Activated CD8-positive, alpha-beta T cell treated with anti-CD3 and anti-CD28 coated beads, Interleukin-2, amount 10 ng/mL, durations not matched to agents 7 days and 5 days (primary cell): ENCODE results near the gene METTL22. TPM values are rescaled to one million over a fixed set of nuclear protein-coding genes. Genes with fewer than 3 reads are reported as not detected.
"Not testable (repeated sequence)": the region's sequence is repeated elsewhere in the genome, so short reads cannot be mapped to it uniquely, and the experiment has no call there.

Experiments used
- ATAC-seq: fragments of 150-1000 bp; cut with Tn5 transposase; one replicate; pipeline ENCODE4 v1.10.0; 2021; ENCODE audit warnings: moderate library complexity
- CTCF ChIA-PET: fragments of 350-600 bp; sonication (Branson Sonifier 250); formaldehyde crosslinking; loops from one replicate; lab custom pipeline; 2021; ENCODE audit warnings: antibody characterized with exemption; lab: Charles Lee
- POLR2A ChIA-PET: fragments of 350-600 bp; sonication (Branson Sonifier 250); formaldehyde crosslinking; loops from one replicate; lab custom pipeline; 2021; ENCODE audit warnings: antibody characterized with exemption; lab: Charles Lee
- DNase-seq: peaks from one replicate; pipeline ENCODE4 v3.0.0-alpha.2; 2020
- H3K27ac Mint-ChIP-seq: one replicate; pipeline ENCODE4 v1.8.0; 2021; ENCODE audit warnings: mild to moderate bottlenecking, mixed read lengths
- H3K27me3 Mint-ChIP-seq: one replicate; pipeline ENCODE4 v1.8.0; 2021; ENCODE audit warnings: low read depth, mixed read lengths
- H3K36me3 Mint-ChIP-seq: one replicate; pipeline ENCODE4 v1.8.0; 2021; ENCODE audit warnings: low read depth, mixed read lengths
- H3K4me1 Mint-ChIP-seq: one replicate; pipeline ENCODE4 v1.8.0; 2021; ENCODE audit warnings: low read depth, mixed read lengths
- H3K4me3 Mint-ChIP-seq: one replicate; pipeline ENCODE4 v1.8.0; 2021; ENCODE audit warnings: mild to moderate bottlenecking, mixed read lengths
- H3K9me3 Mint-ChIP-seq: one replicate; pipeline ENCODE4 v1.8.0; 2022; ENCODE audit warnings: mixed read lengths; ENCODE audit not compliant: insufficient read depth
- total RNA-seq, 2 experiments: library from RNA; stranded (reverse); gene quantifications; one replicate each; pipeline ENCODE4 v1.2.3, GENCODE V29; 2021

The METTL22 gene
- total RNA-seq, 2 experiments from 2014 or later = 26.7 to 27.4 TPM

GRCh38 chr16:8642146-8642545, 20.6 kb downstream of the METTL22 start:
- Mint-ChIP-seq H3K27me3 (no peaks in the 10 kb centered on the region), H3K9me3 (no peaks in the 10 kb centered on the region), H3K4me3 (no peak overlapping the region), H3K36me3 (peaks cover 54% of the 10 kb centered on the region), H3K27ac (no peak overlapping the region), H3K4me1 (peaks cover 17% of the 10 kb centered on the region)
- ChIA-PET POLR2A (interaction anchor here (0.6 kb wide), 1 partner anchor 31 kb away, joined by 3 read pairs; no protein-coding TSS in a partner anchor), CTCF (interaction anchor here (0.9 kb wide), 1 partner anchor 214 kb away, joined by 3 read pairs; no protein-coding TSS in a partner anchor)
- no peak for DNase-seq
- ATAC-seq = no peak

GRCh38 chr16:8644211-8645140, 23.0 kb downstream of the METTL22 start:
- H3K36me3 Mint-ChIP-seq = peaks cover 66% of the 10 kb centered on the region
- ATAC-seq (peak; percentile 87), DNase-seq (peak; percentile 61)
- ChIA-PET CTCF (interaction anchor here (0.7 to 1.9 kb wide), 13 partner anchors 9 to 253 kb away, joined by 3 to 9 read pairs (median 3); partner anchors contain the start of gene ABAT), POLR2A (interaction anchor here (1.0 kb wide), 1 partner anchor 224 kb away, joined by 3 read pairs; the partner anchor contains the start of gene CARHSP1)
- H3K4me3 Mint-ChIP-seq = peak overlapping the region; percentile 38
- peaks cover 17% of the 10 kb centered on the region for H3K4me1 Mint-ChIP-seq
- H3K9me3 Mint-ChIP-seq = no peaks in the 10 kb centered on the region
- H3K27ac Mint-ChIP-seq = peak overlapping the region; percentile 81
- no peaks in the 10 kb centered on the region for H3K27me3 Mint-ChIP-seq

DNA sequence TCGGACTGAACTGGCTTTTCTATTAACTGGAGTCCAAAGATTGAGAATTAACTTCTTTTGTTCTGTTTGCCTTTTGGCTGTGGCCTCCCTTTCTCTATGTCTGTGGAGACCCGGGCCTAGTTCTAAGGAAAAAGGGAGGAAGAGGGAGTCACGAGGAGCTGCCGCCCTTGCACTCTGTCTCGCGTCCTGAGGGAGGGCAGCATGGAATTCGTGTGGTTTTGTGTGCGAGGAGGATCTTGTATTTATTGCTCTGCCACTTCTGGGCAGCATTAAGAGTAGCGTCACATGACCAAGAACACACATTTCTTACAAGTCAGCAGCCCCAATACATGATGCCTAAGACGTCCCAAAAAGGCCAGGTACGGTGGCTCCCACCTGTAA, 23.6 kb downstream of the METTL22 start:
- Mint-ChIP-seq H3K4me3 (peak overlapping the region; percentile 38), H3K27ac (peak overlapping the region; percentile 81), H3K27me3 (no peaks in the 10 kb centered on the region), H3K4me1 (peaks cover 17% of the 10 kb centered on the region), H3K9me3 (no peaks in the 10 kb centered on the region), H3K36me3 (peaks cover 66% of the 10 kb centered on the region)
- ChIA-PET POLR2A (interaction anchor here (1.0 kb wide), 1 partner anchor 224 kb away, joined by 3 read pairs; the partner anchor contains the start of gene CARHSP1), CTCF (interaction anchor here (0.8 to 1.9 kb wide), 10 partner anchors 9 to 253 kb away, joined by 3 to 9 read pairs (median 4); no protein-coding TSS in a partner anchor)
- DNase-seq (no peak), ATAC-seq (no peak)

GRCh38 chr16:8645831-8646230, 24.3 kb downstream of the METTL22 start:
- peaks cover 17% of the 10 kb centered on the region for H3K4me1 Mint-ChIP-seq
- H3K27ac Mint-ChIP-seq = no peak overlapping the region
- H3K27me3 Mint-ChIP-seq = no peaks in the 10 kb centered on the region
- DNase-seq (no peak), ATAC-seq (no peak)
- POLR2A ChIA-PET = no interaction called here
- H3K9me3 Mint-ChIP-seq = no peaks in the 10 kb centered on the region
- H3K4me3 Mint-ChIP-seq = no peak overlapping the region
- CTCF ChIA-PET = interaction anchor here (1.3 to 1.7 kb wide), 3 partner anchors 10 to 252 kb away, joined by 3 to 4 read pairs (median 3); no protein-coding TSS in a partner anchor
- peaks cover 66% of the 10 kb centered on the region for H3K36me3 Mint-ChIP-seq

- H3K27me3 Mint-ChIP-seq = no peaks in the 10 kb centered on the region
- DNase-seq = no peak
- no peaks in the 10 kb centered on the region for H3K9me3 Mint-ChIP-seq
- no peak for ATAC-seq
- H3K4me3 Mint-ChIP-seq = no peak overlapping the region
- POLR2A ChIA-PET = no interaction called here
- CTCF ChIA-PET = interaction anchor here (1.3 to 1.7 kb wide), 2 partner anchors 10 to 234 kb away, joined by 3 to 4 read pairs; no protein-coding TSS in a partner anchor
- peaks cover 17% of the 10 kb centered on the region for H3K4me1 Mint-ChIP-seq
- no peak overlapping the region for H3K27ac Mint-ChIP-seq
- peaks cover 61% of the 10 kb centered on the region for H3K36me3 Mint-ChIP-seq
Observed at GRCh38 chr16:8646326-8647053, 25.0 kb downstream of the METTL22 start.

GRCh38 chr16:8647721-8648318, 26.3 kb downstream of the METTL22 start:
- Mint-ChIP-seq H3K4me3 (no peak overlapping the region), H3K9me3 (no peaks in the 10 kb centered on the region), H3K4me1 (peaks cover 17% of the 10 kb centered on the region), H3K27me3 (no peaks in the 10 kb centered on the region), H3K36me3 (peaks cover 50% of the 10 kb centered on the region), H3K27ac (no peak overlapping the region)
- ATAC-seq (no peak), DNase-seq (no peak)
- POLR2A ChIA-PET = interaction anchor here (0.6 kb wide), 1 partner anchor 26 kb away, joined by 3 read pairs; no protein-coding TSS in a partner anchor
- CTCF ChIA-PET = no interaction called here

DNA sequence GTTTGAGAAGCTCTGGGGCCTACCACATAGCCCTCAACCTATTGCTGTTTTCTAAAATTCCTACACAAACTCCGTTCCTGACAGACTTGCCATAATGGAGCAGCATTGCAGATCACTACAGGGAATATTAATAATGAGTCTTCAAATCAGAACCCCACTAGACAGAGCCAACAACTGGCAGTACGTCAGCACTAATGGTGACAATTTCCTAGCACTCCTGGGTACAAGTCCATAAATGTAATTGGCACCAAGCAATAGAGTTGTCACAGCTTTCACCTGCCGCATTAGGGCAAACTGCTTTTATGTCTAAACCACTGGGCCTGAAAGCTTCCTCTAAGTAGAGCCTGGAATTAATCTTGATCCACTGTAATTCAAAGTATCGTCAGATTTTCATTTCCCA, 27.4 kb downstream of the METTL22 start:
- ChIA-PET CTCF (no interaction called here), POLR2A (no interaction called here)
- H3K4me3 Mint-ChIP-seq = no peak overlapping the region
- H3K27ac Mint-ChIP-seq = no peak overlapping the region
- no peaks in the 10 kb centered on the region for H3K27me3 Mint-ChIP-seq
- no peaks in the 10 kb centered on the region for H3K9me3 Mint-ChIP-seq
- DNase-seq = no peak
- peaks cover 40% of the 10 kb centered on the region for H3K36me3 Mint-ChIP-seq
- H3K4me1 Mint-ChIP-seq = peaks cover 17% of the 10 kb centered on the region
- ATAC-seq = no peak

DNA sequence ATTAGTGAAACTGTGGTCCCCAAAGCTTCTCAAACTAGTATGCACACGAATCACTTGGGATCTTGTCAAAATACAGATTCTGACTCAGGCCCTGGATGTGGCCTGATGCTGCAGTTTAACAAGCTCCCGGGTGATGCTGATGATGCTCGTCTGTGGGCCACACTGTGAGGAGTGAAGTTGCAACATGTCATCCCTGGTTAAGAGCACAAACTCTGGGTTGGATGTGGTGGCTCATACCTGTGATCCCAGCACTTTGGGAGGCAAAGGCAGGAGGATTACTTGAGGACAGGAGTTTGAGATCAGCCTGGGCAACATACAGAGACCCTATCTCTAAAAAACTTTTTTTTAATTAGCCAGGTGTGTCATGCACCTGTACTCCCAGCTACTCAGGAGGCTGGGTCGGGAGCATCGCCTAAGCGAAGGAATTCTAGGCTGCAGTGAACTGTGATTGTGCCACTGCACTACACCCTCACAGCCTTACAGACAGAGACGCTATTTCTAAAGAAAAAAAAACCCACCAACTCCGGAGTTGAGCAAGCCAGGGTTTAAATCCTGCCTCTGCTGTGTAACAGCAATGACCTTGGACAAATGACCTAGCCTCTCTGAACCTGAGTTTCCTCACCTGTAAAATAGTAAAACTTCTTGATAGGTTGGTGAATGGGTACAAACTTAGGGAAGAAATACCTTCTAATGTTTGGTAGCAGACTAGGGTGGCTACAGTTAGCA, 28.5 kb downstream of the METTL22 start:
- ChIA-PET CTCF (no interaction called here), POLR2A (no interaction called here)
- Mint-ChIP-seq H3K36me3 (peaks cover 29% of the 10 kb centered on the region), H3K4me1 (peaks cover 6% of the 10 kb centered on the region), H3K9me3 (no peaks in the 10 kb centered on the region), H3K27ac (no peak overlapping the region), H3K4me3 (no peak overlapping the region), H3K27me3 (no peaks in the 10 kb centered on the region)
- ATAC-seq = no peak
- no peak for DNase-seq

DNA sequence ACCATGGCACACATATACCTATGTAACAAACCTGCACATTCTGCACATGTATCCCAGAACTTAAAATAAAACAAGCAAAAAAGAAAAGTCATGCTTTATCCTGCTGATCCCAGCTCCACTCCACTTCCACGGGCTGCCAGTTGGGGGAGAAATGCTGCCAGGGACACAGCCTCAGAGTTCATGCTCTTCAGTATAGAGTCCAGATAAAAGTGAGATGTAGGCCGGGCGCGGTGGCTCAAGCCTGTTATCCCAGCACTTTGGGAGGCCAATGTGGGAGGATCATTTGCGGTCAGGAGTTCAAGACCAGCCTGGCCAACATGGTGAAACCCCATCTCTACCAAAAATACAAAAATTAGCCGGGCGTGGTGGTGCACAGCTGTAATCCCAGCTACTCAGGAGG, 30.5 kb downstream of the METTL22 start:
- H3K27me3 Mint-ChIP-seq, CTCF ChIA-PET, H3K4me1 Mint-ChIP-seq, DNase-seq, ATAC-seq, H3K9me3 Mint-ChIP-seq, H3K27ac Mint-ChIP-seq, H3K4me3 Mint-ChIP-seq, POLR2A ChIA-PET: not testable (repeated sequence)
- peaks cover 14% of the 10 kb centered on the region for H3K36me3 Mint-ChIP-seq

GRCh38 chr16:8655184-8655717, 33.8 kb downstream of the METTL22 start:
- CTCF ChIA-PET = interaction anchor here (1.3 to 1.5 kb wide), 4 partner anchors 9 to 88 kb away, joined by 3 to 5 read pairs (median 4); no protein-coding TSS in a partner anchor
- Mint-ChIP-seq H3K27ac (no peak overlapping the region), H3K9me3 (no peaks in the 10 kb centered on the region), H3K36me3 (no peaks in the 10 kb centered on the region), H3K4me1 (peaks cover 8% of the 10 kb centered on the region), H3K4me3 (no peak overlapping the region), H3K27me3 (no peaks in the 10 kb centered on the region)
- ATAC-seq (peak; percentile 73), DNase-seq (peak; percentile 42)
- POLR2A ChIA-PET = no interaction called here
